Left lung (tissue), 10 donors: ENCODE measurements around the gene TAF11L4. TPM values are rescaled to one million over a fixed set of nuclear protein-coding genes. Genes with fewer than 3 reads are reported as not detected.
"Not testable (repeated sequence)": the region's sequence is repeated elsewhere in the genome, so short reads cannot be mapped to it uniquely, and the experiment has no call there.

ENCODE experiments used
- ATAC-seq: fragments of 200-7000 bp; cut with Tn5 transposase; one replicate; pipeline ENCODE4 v1.9.1; 2020; ENCODE audit warnings: moderate library complexity
- DNase-seq, 4 donors: peaks; one replicate each; pipeline ENCODE4 v3.0.0-alpha.2; 2013 to 2020
- H3K27ac ChIP-seq, 2 donors: fragments of 200-600 bp; sonication (generic) in 1 of 2; one replicate each; pipeline versions ENCODE4 v1.5.0 to v1.8.0; 2020 to 2021
- H3K27me3 ChIP-seq, 2 donors: fragments of 200-600 bp; sonication (generic) in 1 of 2; one replicate each; pipeline versions ENCODE4 v1.5.0 to v1.8.0; 2020 to 2021
- H3K36me3 ChIP-seq, 2 donors: fragments of 200-600 bp; sonication (generic) in 1 of 2; one replicate each; pipeline versions ENCODE4 v1.5.0 to v1.8.0; 2020 to 2021
- H3K4me1 ChIP-seq, 2 donors: fragments of 200-600 bp; one replicate each; pipeline ENCODE4 v1.8.0; 2021
- H3K4me3 ChIP-seq, 2 donors: fragments of 200-600 bp; sonication (generic) in 1 of 2; one replicate each; pipeline versions ENCODE4 v1.5.0 to v1.8.0; 2020 to 2021; ENCODE audit warnings: mild to moderate bottlenecking in 1 of 2
- H3K9me3 ChIP-seq, 2 donors: fragments of 200-600 bp; sonication (generic) in 1 of 2; one replicate each; pipeline versions ENCODE4 v1.5.0 to v1.8.0; 2020 to 2021
- intact Hi-C, 2 donors: fragments of 100-400 bp; cut with DNase I; formaldehyde crosslinking; loops; one replicate each; pipeline versions ENCODE4 v1.11.2 to v1.14.2; 2022
- polyA plus RNA-seq, 6 donors: library from polyadenylated mRNA; unstranded; fragments of 120-200 nt; gene quantifications; one replicate each; pipeline ENCODE4 v1.2.1, GENCODE V29; 2013; ENCODE audit not compliant: insufficient read length in 6 of 6
- total RNA-seq, 2 donors: library from RNA; stranded (reverse); fragmentation: NEBNext Ultra II Directional; extraction: Animal tissue kit (Norgen Biotek cat#: 25700); gene quantifications; one replicate each; pipeline ENCODE4 v1.2.1, GENCODE V29; 2021
- donor health status: DM: no; HTN: yes; CAD: no.
- donor health status: DM: no; HTN: no; CAD: no.

TAF11L4 gene
- total and polyA plus RNA-seq, 8 donors: not detected

DNA sequence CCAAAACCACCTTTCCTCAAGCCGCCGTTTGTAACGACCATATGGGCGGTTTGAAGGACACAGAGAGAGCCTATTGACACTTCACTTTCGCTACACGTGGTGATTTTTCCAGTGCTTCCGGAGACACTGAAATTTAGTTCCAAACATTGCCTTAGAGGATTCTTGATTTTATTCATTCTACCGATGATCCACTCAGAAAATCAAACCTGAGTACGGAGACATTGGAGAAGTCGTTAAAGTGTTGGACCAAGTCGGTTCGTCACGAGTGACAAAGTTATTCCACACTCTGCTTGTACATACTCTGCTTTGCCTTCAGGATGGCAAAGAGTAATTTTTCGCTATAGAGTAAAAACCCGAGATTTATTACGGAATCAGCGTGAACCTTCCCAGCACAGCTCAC is 4.9 kb downstream of the TAF11L4 start:
- intact Hi-C loops, H3K4me1 ChIP-seq, H3K4me3 ChIP-seq, H3K36me3 ChIP-seq, H3K27me3 ChIP-seq, H3K27ac ChIP-seq, ATAC-seq, H3K9me3 ChIP-seq: not testable (repeated sequence)
- DNase-seq: peak in 2 of 4 donors; percentile 1 to 43

DNA sequence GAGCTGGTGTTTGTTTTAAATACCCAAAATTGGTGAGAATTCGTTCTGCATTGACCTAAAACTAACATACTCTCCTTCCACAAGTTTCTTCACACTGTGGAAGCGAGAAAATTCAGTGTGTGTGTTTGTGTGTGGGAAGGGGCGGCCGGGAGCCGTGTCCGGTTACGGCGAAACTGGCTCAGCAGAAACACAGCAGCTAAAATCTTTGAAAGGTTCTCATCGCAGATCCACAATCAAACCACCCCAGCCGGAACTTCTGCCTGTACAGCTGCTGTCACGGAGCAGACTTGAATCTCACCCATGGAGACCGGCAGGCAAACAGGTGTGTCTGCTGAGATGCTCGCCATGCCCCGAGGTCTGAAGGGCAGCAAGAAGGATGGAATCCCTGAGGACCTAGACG is 6.8 kb downstream of the TAF11L4 start, which contains the start of gene TAF11L6:
Gene TAF11L6 (plus strand): TSS at position 301 of the 400 bp plus-strand sequence.
- DNase-seq, H3K27me3 ChIP-seq, H3K27ac ChIP-seq, ATAC-seq, H3K36me3 ChIP-seq, H3K9me3 ChIP-seq, intact Hi-C loops, H3K4me3 ChIP-seq, H3K4me1 ChIP-seq: not testable (repeated sequence)

Other genes starting within 250 kb of the TAF11L4 start
- gene TAF11L2, start 23.6 kb upstream of the TAF11L4 start, total RNA-seq: not detected
- not detected for gene TAF11L2, start 23.6 kb upstream of the TAF11L4 start, polyA plus RNA-seq
- not detected for gene TAF11L3, start 3.4 kb upstream of the TAF11L4 start, total RNA-seq
- gene TAF11L3, start 3.4 kb upstream of the TAF11L4 start, polyA plus RNA-seq: not detected
- gene TAF11L5, start 3.4 kb downstream of the TAF11L4 start, total RNA-seq: not detected
- not detected for gene TAF11L5, start 3.4 kb downstream of the TAF11L4 start, polyA plus RNA-seq
- gene TAF11L6, start 6.9 kb downstream of the TAF11L4 start, total RNA-seq: not detected
- gene TAF11L6, start 6.9 kb downstream of the TAF11L4 start, polyA plus RNA-seq: not detected
- not detected for gene TAF11L7, start 64.0 kb downstream of the TAF11L4 start, total RNA-seq
- not detected for gene TAF11L7, start 64.0 kb downstream of the TAF11L4 start, polyA plus RNA-seq
- not detected for gene TAF11L8, start 69.2 kb downstream of the TAF11L4 start, total RNA-seq
- not detected for gene TAF11L8, start 69.2 kb downstream of the TAF11L4 start, polyA plus RNA-seq
- gene TAF11L9, start 72.6 kb downstream of the TAF11L4 start, total RNA-seq: not detected
- gene TAF11L9, start 72.6 kb downstream of the TAF11L4 start, polyA plus RNA-seq: not detected
- gene TAF11L10, start 76.0 kb downstream of the TAF11L4 start, total RNA-seq: not detected
- not detected for gene TAF11L10, start 76.0 kb downstream of the TAF11L4 start, polyA plus RNA-seq
- gene TAF11L11, start 82.4 kb downstream of the TAF11L4 start, total RNA-seq: not detected
- gene TAF11L11, start 82.4 kb downstream of the TAF11L4 start, polyA plus RNA-seq: not detected
- not detected for gene TAF11L12, start 88.6 kb downstream of the TAF11L4 start, total RNA-seq
- gene TAF11L12, start 88.6 kb downstream of the TAF11L4 start, polyA plus RNA-seq: not detected
- not detected for gene TAF11L13, start 110.3 kb downstream of the TAF11L4 start, total RNA-seq
- gene TAF11L13, start 110.3 kb downstream of the TAF11L4 start, polyA plus RNA-seq: not detected
- gene TAF11L14, start 112.7 kb downstream of the TAF11L4 start, total RNA-seq: not detected
- not detected for gene TAF11L14, start 112.7 kb downstream of the TAF11L4 start, polyA plus RNA-seq